GM10248 (cell line): ENCODE measurements around the gene PMEL.
"Not testable (repeated sequence)": the region's sequence is repeated elsewhere in the genome, so short reads cannot be mapped to it uniquely, and the experiment has no call there.

Source experiments
- CTCF ChIA-PET: fragments of 300-600 bp; sonication (Branson Sonifier 250); formaldehyde crosslinking; extraction: SDS; loops from one replicate; lab custom pipeline; 2021; ENCODE audit warnings: antibody characterized with exemption; lab: Yijun Ruan, JAX
- POLR2A ChIA-PET: fragments of 350-650 bp; sonication (Branson Sonifier 250); formaldehyde crosslinking; extraction: SDS; loops from one replicate; lab custom pipeline; 2020; ENCODE audit warnings: antibody characterized with exemption; lab: Yijun Ruan, JAX
- DNase-seq: peaks from one replicate; pipeline ENCODE4 v3.0.0; 2012; ENCODE audit errors: extremely low spot score
- TF ChIP-seq, protein P1 (sequence below): IDR thresholded peaks from 2 replicates; pipeline ENCODE4 v1.5.1; 2012; ENCODE audit warnings: mild to moderate bottlenecking, low read depth; ENCODE audit errors: extremely low read depth, missing control alignments, control extremely low read depth

Gene PMEL

DNA sequence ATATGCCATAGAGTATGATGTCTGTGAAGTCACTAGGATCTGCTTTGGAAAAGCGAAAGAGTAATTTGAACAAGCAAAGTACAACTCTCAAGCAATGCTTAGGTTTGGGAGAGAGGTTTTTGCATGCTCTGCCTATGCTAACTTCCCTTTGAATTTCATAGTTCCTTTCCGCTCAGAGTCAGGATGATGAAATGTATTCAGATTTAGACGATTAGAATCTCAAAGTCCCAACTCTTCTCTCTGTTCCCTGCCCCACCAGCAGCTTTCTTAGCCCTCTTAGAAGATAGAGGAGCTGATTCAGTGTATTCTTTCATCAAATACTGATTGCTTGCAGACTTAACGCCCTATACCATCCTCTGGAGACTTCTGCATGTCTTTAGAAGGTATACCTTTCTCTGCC, 19.5 kb upstream of the PMEL start:
- TF ChIP-seq, protein P1, sequence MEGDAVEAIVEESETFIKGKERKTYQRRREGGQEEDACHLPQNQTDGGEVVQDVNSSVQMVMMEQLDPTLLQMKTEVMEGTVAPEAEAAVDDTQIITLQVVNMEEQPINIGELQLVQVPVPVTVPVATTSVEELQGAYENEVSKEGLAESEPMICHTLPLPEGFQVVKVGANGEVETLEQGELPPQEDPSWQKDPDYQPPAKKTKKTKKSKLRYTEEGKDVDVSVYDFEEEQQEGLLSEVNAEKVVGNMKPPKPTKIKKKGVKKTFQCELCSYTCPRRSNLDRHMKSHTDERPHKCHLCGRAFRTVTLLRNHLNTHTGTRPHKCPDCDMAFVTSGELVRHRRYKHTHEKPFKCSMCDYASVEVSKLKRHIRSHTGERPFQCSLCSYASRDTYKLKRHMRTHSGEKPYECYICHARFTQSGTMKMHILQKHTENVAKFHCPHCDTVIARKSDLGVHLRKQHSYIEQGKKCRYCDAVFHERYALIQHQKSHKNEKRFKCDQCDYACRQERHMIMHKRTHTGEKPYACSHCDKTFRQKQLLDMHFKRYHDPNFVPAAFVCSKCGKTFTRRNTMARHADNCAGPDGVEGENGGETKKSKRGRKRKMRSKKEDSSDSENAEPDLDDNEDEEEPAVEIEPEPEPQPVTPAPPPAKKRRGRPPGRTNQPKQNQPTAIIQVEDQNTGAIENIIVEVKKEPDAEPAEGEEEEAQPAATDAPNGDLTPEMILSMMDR, result no peak
- no peak for DNase-seq
- ChIA-PET CTCF (interaction anchor here (1.0 to 9.1 kb wide), 8 partner anchors 9 to 168 kb away, joined by 3 to 140 read pairs (median 4); partner anchors contain the start of genes ORMDL2, SARNP and SUOX), POLR2A (interaction anchor here (1.6 kb wide), 1 partner anchor 12 kb away, joined by 5 read pairs; the partner anchor contains the start of gene SUOX)

DNA sequence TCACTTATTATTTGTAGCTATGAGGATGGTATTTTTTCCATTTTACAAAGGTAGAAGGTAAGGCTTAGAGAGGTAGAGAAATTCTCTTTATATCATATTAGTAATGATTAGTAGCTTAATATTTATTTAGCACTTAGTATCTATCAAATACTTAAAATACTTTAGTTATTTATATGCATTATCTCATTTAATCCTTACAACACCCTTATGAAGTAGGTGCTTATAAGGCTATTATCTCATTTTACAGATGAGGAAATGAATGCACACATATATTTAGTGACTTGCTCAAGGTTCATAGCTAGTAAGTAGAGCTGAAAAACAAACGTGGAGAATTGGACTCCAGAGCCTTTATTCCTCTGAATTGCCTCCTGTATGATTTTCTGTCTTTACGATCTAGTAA, 19.0 kb upstream of the PMEL start:
- TF ChIP-seq, protein P1, result no peak
- no peak for DNase-seq
- ChIA-PET POLR2A (interaction anchor here (1.1 kb wide), 1 partner anchor 11 kb away, joined by 3 read pairs; no protein-coding TSS in a partner anchor), CTCF (interaction anchor here (1.0 to 9.1 kb wide), 8 partner anchors 10 to 247 kb away, joined by 3 to 140 read pairs (median 4); partner anchors contain the start of genes ORMDL2, SARNP and SUOX)

DNA sequence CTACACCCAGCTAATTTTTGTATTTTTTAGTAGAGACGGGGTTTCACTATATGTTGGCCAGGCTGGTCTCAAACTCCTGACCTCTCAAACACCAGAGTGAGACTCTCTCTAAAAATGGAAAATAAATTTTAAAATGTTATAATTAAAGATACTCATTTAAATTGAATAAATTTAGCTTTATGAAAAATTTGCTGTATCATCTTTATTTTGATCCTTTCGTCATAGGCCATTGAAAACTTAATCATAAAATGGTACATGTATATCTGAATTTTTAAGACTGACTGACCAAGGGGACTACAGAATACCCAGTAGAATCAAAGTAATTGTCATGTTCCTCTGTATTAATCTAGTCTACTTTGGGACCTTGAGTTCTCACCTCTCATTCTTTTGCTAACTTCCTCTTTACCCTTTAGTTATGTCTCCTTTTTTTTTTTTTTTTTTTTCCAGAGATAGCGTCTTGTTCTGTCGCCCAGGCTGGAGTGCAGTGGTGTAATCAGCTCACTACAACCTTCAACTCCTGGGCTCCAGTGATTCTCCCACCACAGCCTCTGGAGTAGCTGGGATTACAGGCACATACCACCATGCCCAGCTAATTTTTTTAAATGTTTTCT, 17.5 kb upstream of the PMEL start:
- POLR2A ChIA-PET, result interaction anchor here (2.2 kb wide), 1 partner anchor 9 kb away, joined by 19 read pairs; the partner anchor contains the start of gene RAB5B
- CTCF ChIA-PET, result interaction anchor here (1.1 to 9.1 kb wide), 10 partner anchors 8 to 246 kb away, joined by 3 to 140 read pairs (median 6); partner anchors contain the start of genes ERBB3, RAB5B and SUOX
- DNase-seq, result no peak
- TF ChIP-seq, protein P1, result no peak

DNA sequence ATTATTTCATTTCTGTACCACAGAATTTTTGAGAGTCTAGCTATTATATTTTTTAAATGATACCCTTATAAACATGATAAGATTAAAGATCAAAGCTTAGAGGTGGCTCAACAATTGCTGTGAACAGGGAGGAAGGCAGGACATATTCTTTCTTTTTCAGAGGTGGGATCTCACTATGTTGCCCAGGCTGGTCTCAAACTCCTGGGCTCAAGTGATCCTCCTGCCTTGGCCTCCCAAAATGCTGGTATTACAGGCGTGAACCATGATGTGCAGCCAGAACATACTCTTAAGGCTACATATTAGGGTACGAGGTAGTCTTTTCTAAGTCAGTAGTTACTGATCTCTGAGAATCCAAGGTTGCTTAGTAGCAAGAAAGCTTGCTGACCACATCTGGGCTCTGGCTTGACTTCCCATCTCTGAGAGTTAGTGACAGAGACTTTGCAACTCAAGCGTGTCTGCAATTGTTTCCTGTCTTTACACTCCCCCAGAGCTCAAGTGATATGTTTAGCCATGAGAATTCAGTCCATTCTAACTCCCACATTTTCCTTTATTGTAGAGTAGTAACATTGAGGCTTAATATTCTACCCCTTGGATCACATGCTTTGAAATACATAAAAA, 16.6 kb upstream of the PMEL start:
- ChIA-PET CTCF (interaction anchor here (1.1 to 9.1 kb wide), 10 partner anchors 8 to 245 kb away, joined by 3 to 140 read pairs (median 6); partner anchors contain the start of genes DNAJC14, ERBB3, RAB5B and SUOX), POLR2A (interaction anchor here (0.5 to 2.2 kb wide), 2 partner anchors 8 to 1379 kb away, joined by 4 to 19 read pairs; partner anchors contain the start of gene RAB5B)
- peak; percentile 69 for DNase-seq
- TF ChIP-seq, protein P1, result no peak

DNA sequence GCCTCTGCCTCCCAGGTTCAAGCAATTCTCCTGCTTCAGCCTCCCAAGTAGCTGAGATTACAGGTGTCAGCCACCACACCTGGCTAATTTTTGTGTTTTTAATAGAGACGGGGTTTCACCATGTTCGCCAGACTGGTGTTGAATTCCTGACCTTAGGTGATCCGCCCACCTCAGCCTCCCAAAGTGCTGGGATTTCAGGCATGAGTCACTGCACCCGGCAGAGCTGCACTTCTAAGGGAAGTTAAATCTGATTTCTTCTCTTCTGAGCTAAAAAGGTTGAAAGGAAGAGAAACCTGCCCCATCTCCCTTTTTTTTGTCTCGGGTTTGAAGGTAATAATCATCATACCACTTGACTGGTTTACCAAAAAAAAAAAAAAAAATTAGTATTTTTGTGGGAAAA, 16.0 kb upstream of the PMEL start:
- CTCF ChIA-PET, result interaction anchor here (1.4 to 9.1 kb wide), 8 partner anchors 8 to 153 kb away, joined by 4 to 140 read pairs (median 6); partner anchors contain the start of genes DNAJC14, RAB5B and SUOX
- DNase-seq, result not testable (repeated sequence)
- POLR2A ChIA-PET, result interaction anchor here (2.2 kb wide), 1 partner anchor 8 kb away, joined by 19 read pairs; the partner anchor contains the start of gene RAB5B

DNA sequence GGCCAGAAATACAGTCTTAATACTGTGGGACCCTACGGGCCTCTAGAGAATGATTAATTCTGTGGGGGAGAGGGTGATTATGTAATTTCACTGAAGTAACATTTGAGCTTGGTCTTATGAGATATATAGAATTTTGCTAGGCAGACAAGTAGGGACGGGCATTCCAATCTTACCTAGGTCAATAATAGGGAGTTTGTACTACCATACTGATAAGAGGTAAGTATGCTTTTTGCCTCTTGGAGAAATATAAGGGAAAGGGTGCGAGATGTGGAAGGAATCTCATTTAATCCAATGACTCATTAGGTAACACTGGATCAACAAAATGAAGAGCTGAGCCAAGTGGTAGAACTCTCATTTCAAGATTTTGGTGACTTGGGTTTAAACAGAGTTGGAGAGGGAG, 13.2 kb upstream of the PMEL start:
- ChIA-PET CTCF (interaction anchor here (1.1 to 9.1 kb wide), 2 partner anchors 16 to 51 kb away, joined by 3 to 140 read pairs; partner anchors contain the start of gene SUOX), POLR2A (no interaction called here)
- TF ChIP-seq, protein P1, result no peak
- no peak for DNase-seq
